ENCODE data around the gene TEKTIP1.

- TF ChIP-seq TAF1 (IDR thresholded peaks at IDR 0.05; ENCODE audit: borderline replicate concordance, insufficient read depth, low read length) (no peak), POLR2AphosphoS5 (IDR thresholded peaks at IDR 0.05; ENCODE audit: low read depth, low read length) (no peak), FOXP2 (optimal IDR thresholded peaks at IDR 0.05; ENCODE audit: borderline replicate concordance, extremely low read depth, extremely low read length, insufficient read depth) (no peak)
- TF ChIP-seq, protein P1, sequence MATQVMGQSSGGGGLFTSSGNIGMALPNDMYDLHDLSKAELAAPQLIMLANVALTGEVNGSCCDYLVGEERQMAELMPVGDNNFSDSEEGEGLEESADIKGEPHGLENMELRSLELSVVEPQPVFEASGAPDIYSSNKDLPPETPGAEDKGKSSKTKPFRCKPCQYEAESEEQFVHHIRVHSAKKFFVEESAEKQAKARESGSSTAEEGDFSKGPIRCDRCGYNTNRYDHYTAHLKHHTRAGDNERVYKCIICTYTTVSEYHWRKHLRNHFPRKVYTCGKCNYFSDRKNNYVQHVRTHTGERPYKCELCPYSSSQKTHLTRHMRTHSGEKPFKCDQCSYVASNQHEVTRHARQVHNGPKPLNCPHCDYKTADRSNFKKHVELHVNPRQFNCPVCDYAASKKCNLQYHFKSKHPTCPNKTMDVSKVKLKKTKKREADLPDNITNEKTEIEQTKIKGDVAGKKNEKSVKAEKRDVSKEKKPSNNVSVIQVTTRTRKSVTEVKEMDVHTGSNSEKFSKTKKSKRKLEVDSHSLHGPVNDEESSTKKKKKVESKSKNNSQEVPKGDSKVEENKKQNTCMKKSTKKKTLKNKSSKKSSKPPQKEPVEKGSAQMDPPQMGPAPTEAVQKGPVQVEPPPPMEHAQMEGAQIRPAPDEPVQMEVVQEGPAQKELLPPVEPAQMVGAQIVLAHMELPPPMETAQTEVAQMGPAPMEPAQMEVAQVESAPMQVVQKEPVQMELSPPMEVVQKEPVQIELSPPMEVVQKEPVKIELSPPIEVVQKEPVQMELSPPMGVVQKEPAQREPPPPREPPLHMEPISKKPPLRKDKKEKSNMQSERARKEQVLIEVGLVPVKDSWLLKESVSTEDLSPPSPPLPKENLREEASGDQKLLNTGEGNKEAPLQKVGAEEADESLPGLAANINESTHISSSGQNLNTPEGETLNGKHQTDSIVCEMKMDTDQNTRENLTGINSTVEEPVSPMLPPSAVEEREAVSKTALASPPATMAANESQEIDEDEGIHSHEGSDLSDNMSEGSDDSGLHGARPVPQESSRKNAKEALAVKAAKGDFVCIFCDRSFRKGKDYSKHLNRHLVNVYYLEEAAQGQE (IDR thresholded peaks at IDR 0.05; ENCODE audit: insufficient read depth in 1 of 2, low read depth in 2 of 2, low read length in 2 of 2), result no peak
Measured at GRCh38 chr19:3511506-3512251, 27.3 kb upstream of the TEKTIP1 start.

Measured in PFSK-1 (cell line).